ENCODE results near the gene CD33.

CD33 gene

DNA sequence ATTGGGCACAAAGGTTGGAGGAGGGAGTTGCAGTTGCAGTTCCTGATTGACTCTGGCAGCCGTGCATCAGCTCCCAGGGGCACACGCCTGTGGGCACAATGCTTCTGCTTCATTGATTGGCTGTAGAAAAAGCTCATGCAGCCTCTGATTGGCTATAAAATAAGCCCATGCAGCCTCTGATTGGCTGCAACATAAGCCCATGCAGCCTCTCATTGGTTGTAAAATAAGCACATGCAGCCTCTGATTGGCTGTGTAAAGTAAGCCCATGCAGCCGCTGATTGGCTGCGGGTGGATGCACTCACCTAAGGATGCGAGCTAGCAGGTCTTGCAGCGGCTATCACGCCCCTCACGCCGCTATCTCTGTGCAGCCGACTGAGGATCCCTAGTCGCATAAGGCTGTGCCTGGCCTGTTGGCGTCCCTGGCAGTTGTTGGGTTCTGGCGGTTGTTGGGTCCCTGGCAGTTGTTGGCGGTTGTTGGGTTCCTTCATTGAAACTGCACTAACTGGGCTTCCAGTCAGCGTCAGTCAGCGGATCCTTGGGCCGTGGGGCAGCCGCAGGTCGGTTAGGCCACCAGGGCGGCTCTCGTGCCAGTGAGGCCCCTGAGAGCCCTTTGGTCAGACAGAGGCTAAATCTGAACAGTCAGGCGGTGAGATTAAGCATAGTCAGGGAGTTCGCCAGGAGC is 26.0 kb downstream of the CD33 start, which contains the start of gene SIGLECL1:
TSS of gene SIGLECL1 (plus strand) at position 295 of the 682 bp plus-strand sequence. CDS start 12,993 bp downstream, outside the sequence.
- Histone ChIP-seq H3K4me3 (ENCODE audit: severe bottlenecking) (no peak within 1 kb of the TSS), H3K27me3 (ENCODE audit: insufficient read depth, poor library complexity, severe bottlenecking) (no peaks in the 10 kb centered on the region), H3K4me1 (ENCODE audit: insufficient read depth, poor library complexity, severe bottlenecking) (no peaks in the 10 kb centered on the region), H3K36me3 (ENCODE audit: low read depth) (no peaks in the 10 kb centered on the region), H3K9me3 (ENCODE audit: severe bottlenecking) (no peaks in the 10 kb centered on the region), H3K27ac (ENCODE audit: poor library complexity, severe bottlenecking) (no peak within 1 kb of the TSS)
- no peak for DNase-seq (ENCODE audit: low spot score)
- TF ChIP-seq, protein P1, sequence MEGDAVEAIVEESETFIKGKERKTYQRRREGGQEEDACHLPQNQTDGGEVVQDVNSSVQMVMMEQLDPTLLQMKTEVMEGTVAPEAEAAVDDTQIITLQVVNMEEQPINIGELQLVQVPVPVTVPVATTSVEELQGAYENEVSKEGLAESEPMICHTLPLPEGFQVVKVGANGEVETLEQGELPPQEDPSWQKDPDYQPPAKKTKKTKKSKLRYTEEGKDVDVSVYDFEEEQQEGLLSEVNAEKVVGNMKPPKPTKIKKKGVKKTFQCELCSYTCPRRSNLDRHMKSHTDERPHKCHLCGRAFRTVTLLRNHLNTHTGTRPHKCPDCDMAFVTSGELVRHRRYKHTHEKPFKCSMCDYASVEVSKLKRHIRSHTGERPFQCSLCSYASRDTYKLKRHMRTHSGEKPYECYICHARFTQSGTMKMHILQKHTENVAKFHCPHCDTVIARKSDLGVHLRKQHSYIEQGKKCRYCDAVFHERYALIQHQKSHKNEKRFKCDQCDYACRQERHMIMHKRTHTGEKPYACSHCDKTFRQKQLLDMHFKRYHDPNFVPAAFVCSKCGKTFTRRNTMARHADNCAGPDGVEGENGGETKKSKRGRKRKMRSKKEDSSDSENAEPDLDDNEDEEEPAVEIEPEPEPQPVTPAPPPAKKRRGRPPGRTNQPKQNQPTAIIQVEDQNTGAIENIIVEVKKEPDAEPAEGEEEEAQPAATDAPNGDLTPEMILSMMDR (IDR thresholded peaks at IDR 0.05; ENCODE audit: poor library complexity, severe bottlenecking), result no peak
- ATAC-seq (ENCODE audit: low read depth), result no peak

DNA sequence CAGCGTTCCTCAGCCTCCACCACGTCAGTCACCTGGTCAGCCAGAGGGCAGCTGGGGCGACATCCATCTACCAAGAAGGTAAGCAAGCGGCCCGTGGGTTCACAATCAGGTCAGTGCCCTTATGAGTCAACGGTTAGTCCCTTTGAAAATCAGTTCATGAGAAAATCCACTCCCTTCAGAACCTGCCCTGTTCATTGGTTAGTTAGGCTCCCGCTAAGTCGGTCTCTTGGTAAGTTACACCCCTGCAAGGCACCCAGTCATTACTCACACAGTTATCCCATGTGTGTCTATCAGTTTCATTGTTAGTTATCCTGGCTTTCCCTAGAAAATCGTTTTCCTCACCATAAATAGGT is 26.6 kb downstream of the CD33 start:
- Histone ChIP-seq H3K4me3 (ENCODE audit: severe bottlenecking) (no peak overlapping the region), H3K27me3 (ENCODE audit: insufficient read depth, poor library complexity, severe bottlenecking) (no peaks in the 10 kb centered on the region), H3K9me3 (ENCODE audit: severe bottlenecking) (no peaks in the 10 kb centered on the region), H3K4me1 (ENCODE audit: insufficient read depth, poor library complexity, severe bottlenecking) (no peaks in the 10 kb centered on the region), H3K27ac (ENCODE audit: poor library complexity, severe bottlenecking) (no peak overlapping the region), H3K36me3 (ENCODE audit: low read depth) (no peaks in the 10 kb centered on the region)
- ATAC-seq (ENCODE audit: low read depth), result no peak
- TF ChIP-seq, protein P1 (IDR thresholded peaks at IDR 0.05; ENCODE audit: poor library complexity, severe bottlenecking), result no peak
- DNase-seq (ENCODE audit: low spot score), result no peak

DNA sequence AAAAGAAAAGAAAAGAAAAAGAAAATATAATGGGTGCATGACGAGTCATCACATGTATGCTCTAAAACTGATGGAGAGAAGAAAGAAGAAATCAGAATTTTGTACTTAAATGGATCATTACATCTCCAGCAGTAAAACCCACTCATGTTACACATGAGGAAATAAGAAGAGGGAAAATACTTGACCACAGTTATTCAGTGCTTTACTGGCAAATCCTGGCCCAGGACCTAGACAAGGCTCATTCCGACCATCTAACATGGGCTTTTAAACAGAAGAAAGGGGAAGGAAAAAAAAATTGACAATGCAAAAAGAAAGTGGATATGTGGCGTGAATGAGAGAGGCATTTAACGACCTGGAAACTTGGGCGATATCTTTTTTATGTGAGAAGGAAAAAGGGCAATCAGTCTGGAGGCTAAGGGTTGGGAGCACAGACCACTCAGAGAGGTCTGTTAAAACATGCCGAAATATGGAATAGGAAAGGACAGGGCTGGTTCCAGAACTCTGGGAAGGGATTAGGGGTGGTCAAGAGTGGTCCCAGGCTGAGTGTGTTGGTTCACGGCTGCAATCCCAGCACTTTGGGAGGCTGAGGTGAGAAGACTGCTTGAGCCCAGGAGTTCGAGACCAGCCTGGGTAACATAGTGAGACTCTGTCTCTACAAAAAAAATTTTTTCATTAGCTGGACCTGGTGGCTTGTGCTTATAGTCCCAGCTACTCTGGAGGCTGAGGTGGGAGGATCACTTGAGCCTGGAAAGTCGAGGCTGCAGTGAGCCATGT is 27.6 kb downstream of the CD33 start:
- Histone ChIP-seq H3K4me3 (ENCODE audit: severe bottlenecking) (no peak overlapping the region), H3K4me1 (ENCODE audit: insufficient read depth, poor library complexity, severe bottlenecking) (no peaks in the 10 kb centered on the region), H3K27me3 (ENCODE audit: insufficient read depth, poor library complexity, severe bottlenecking) (no peaks in the 10 kb centered on the region), H3K27ac (ENCODE audit: poor library complexity, severe bottlenecking) (no peak overlapping the region), H3K36me3 (ENCODE audit: low read depth) (no peaks in the 10 kb centered on the region), H3K9me3 (ENCODE audit: severe bottlenecking) (no peaks in the 10 kb centered on the region)
- ATAC-seq (ENCODE audit: low read depth) (no peak), DNase-seq (ENCODE audit: low spot score) (no peak)
- TF ChIP-seq, protein P1 (IDR thresholded peaks at IDR 0.05; ENCODE audit: poor library complexity, severe bottlenecking), result no peak

DNA sequence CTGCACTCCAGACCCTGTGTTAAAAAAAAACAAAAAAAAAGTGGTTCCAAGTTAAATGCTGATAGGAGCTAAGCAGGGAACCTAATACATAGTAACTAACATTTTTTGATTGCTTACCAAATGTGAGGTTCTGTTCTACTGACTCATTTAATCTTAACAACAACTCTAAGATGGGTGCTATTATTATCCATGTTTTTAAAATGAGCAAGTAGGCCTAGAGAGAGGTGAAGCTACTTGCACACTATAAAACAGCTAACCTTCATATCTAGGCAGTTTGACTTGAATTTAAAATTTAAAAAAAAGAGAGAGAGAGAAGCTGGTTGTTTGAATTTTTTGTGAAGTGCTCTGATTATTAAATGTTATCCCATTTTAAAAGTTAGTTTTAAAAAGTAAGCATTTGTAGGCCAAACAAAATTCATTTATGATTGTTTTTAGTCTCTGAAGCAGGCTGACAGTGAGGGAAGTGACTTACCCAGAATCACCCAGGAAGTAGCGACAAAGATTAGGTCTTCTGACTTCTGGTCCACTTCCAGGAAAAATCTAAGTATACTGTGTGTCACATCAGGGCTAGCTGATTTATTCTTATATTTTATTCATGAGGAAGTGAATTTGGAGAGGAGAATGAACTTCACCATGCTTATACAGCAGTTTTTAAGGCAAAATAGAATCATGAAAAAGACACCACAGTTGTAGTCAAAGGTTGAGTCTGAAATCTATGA is 28.4 kb downstream of the CD33 start:
- TF ChIP-seq, protein P1 (IDR thresholded peaks at IDR 0.05; ENCODE audit: poor library complexity, severe bottlenecking), result no peak
- Histone ChIP-seq H3K27me3 (ENCODE audit: insufficient read depth, poor library complexity, severe bottlenecking) (peaks cover 1% of the 10 kb centered on the region), H3K36me3 (ENCODE audit: low read depth) (no peaks in the 10 kb centered on the region), H3K4me3 (ENCODE audit: severe bottlenecking) (no peak overlapping the region), H3K27ac (ENCODE audit: poor library complexity, severe bottlenecking) (no peak overlapping the region), H3K4me1 (ENCODE audit: insufficient read depth, poor library complexity, severe bottlenecking) (no peaks in the 10 kb centered on the region), H3K9me3 (ENCODE audit: severe bottlenecking) (no peaks in the 10 kb centered on the region)
- DNase-seq (ENCODE audit: low spot score), result no peak
- ATAC-seq (ENCODE audit: low read depth), result no peak

Measured in RWPE2 (cell line).